ENCODE results near the gene PGAM5. TPM values are rescaled to one million over a fixed set of nuclear protein-coding genes. Genes with fewer than 3 reads are reported as not detected.

The PGAM5 gene
- total RNA-seq, 1 experiment from 2014 or later: 112 TPM

- Histone ChIP-seq H3K4ac (ENCODE audit: low read depth, low read length) (no peak overlapping the region), H2BK20ac (ENCODE audit: low read depth, low read length, poor library complexity, severe bottlenecking) (no peak overlapping the region), H4K20me1 (ENCODE audit: control insufficient read depth, insufficient read depth, insufficient read length) (no peaks in the 10 kb centered on the region), H2BK15ac (ENCODE audit: low read depth, low read length) (no peak overlapping the region), H3K79me2 (ENCODE audit: insufficient read depth, low read length) (peaks cover 10% of the 10 kb centered on the region; the same call in 1 of the 2 replicates), H2BK12ac (ENCODE audit: insufficient read length, low read depth, low read length) (no peak overlapping the region), H4K91ac (ENCODE audit: insufficient read length, low read depth, low read length) (no peak overlapping the region), H3K4me1 (ENCODE audit: insufficient read depth, low read length) (no peaks in the 10 kb centered on the region; the same call in 1 of the 2 replicates), H2BK5ac (ENCODE audit: insufficient read length, low read length) (no peak overlapping the region), H3K18ac (ENCODE audit: insufficient read length, low read depth, low read length) (no peak overlapping the region), H4K5ac (ENCODE audit: insufficient read length, low read depth, low read length) (no peak overlapping the region), H3K9me3 (ENCODE audit: control insufficient read depth, low read depth, low read length) (no peaks in the 10 kb centered on the region), H3K14ac (ENCODE audit: insufficient read depth, low read length) (no peak overlapping the region), H2AK5ac (ENCODE audit: insufficient read length, low read length) (no peak overlapping the region), H3K9ac (ENCODE audit: extremely low read depth, insufficient read length, low read length) (no peak overlapping the region), H2BK120ac (ENCODE audit: low read depth, low read length, poor library complexity, severe bottlenecking) (no peak overlapping the region), H3K79me1 (ENCODE audit: insufficient read depth, low read depth, low read length, poor library complexity, severe bottlenecking) (no peaks in the 10 kb centered on the region), H3T11ph (ENCODE audit: low read length) (no peak overlapping the region), H4K8ac (replicated peaks; ENCODE audit: insufficient read length, low read depth, low read length) (no peak overlapping the region), H3K56ac (ENCODE audit: insufficient read length, low read depth, low read length) (no peak overlapping the region), H3K23me2 (ENCODE audit: insufficient read length, low read depth, low read length, poor library complexity, severe bottlenecking) (peaks cover 5% of the 10 kb centered on the region), H3K27me3 (ENCODE audit: insufficient read depth, low read length) (peaks cover 7% of the 10 kb centered on the region), H2AFZ (ENCODE audit: low read length) (no peak overlapping the region), H3K23ac (ENCODE audit: insufficient read length, low read depth, low read length) (no peak overlapping the region), H3K4me2 (ENCODE audit: insufficient read depth, insufficient read length, low read length) (no peak overlapping the region), H3K27ac (ENCODE audit: insufficient read length, low read depth, low read length) (no peak overlapping the region)
- peaks cover 6% of the 10 kb centered on the region for H3K27me3 Mint-ChIP-seq (ENCODE audit: low read depth)
- peaks cover 15 to 26% (median 17%) of the 10 kb centered on the region in 3 experiments for H3K36me3 Mint-ChIP-seq (ENCODE audit: insufficient read depth in 1 of 3, low read depth in 3 of 3)
- no peak for TF ChIP-seq CTCF (conservative IDR thresholded peaks at IDR 0.05)
- peaks cover 15 to 20% of the 10 kb centered on the region in 2 experiments for H3K4me1 Mint-ChIP-seq
- DNase-seq: no peak
- H3K9me3 Mint-ChIP-seq: no peaks in the 10 kb centered on the region; a peak in 1 of 5 replicates
- no CpG with 5 or more reads among the region's 5 CpGs for WGBS (ENCODE audit: extremely low coverage, insufficient read length, low lambda C conversion rate)
- peak overlapping the region; percentile 72 to 78 for H3K4me3 Mint-ChIP-seq
- no peak overlapping the region for H3K27ac Mint-ChIP-seq
Observed at GRCh38 chr12:132685400-132685799, 25.2 kb upstream of the PGAM5 start.

All from H9 (cell line).